Fibroblast of peridontal ligament (primary cell): ENCODE data around the gene LGR4.
"Not testable (repeated sequence)": the region's sequence is repeated elsewhere in the genome, so short reads cannot be mapped to it uniquely, and the experiment has no call there.

Source experiments
- DNase-seq: peaks from one replicate; pipeline ENCODE4 v3.0.0-alpha.2; 2010; ENCODE audit errors: extremely low read depth

LGR4 gene

DNA sequence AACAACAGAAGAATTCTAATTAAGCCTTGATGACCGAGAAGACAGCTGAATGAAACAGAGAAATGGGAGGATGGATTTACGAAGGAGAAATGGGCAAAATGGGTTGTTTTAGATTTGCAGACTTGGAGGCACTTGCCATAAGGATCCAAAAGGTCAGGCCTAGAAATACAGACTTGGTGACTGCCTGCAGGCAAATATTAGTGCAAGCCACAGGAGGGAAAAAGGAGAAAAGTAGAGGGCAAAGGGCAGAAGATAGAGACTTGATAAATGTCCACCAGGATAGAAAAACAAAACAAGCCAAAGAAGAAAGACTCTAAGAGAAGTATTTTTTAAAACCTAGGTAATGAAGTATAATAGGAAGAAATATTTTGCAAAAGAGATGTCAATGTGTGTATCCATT is 122.7 kb downstream of the LGR4 start:
- DNase-seq: no peak

DNA sequence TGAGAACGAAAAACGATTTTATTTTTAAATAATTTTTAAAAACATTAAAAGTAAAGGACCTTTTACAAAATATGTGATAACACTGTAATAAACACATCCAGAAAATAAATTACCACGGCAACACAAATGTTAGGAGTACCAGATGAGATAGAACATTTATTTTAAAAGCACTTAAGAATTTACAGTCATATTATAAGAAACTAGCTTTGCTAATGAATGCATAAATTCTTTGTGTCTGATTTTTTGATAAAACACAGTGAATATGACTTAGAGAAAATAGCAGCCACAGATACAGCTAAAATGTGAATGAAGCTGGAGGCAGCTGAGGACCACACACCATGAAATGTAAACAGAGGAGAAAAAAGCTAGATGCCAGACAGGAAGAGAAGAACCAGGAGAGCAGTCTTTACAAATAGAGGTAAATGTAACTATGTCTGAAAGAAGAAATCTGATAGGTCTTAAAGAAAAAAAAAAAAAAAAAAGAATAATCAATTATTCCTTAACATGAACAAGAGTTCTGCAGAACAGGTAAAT is 124.2 kb downstream of the LGR4 start:
- DNase-seq: no peak

DNA sequence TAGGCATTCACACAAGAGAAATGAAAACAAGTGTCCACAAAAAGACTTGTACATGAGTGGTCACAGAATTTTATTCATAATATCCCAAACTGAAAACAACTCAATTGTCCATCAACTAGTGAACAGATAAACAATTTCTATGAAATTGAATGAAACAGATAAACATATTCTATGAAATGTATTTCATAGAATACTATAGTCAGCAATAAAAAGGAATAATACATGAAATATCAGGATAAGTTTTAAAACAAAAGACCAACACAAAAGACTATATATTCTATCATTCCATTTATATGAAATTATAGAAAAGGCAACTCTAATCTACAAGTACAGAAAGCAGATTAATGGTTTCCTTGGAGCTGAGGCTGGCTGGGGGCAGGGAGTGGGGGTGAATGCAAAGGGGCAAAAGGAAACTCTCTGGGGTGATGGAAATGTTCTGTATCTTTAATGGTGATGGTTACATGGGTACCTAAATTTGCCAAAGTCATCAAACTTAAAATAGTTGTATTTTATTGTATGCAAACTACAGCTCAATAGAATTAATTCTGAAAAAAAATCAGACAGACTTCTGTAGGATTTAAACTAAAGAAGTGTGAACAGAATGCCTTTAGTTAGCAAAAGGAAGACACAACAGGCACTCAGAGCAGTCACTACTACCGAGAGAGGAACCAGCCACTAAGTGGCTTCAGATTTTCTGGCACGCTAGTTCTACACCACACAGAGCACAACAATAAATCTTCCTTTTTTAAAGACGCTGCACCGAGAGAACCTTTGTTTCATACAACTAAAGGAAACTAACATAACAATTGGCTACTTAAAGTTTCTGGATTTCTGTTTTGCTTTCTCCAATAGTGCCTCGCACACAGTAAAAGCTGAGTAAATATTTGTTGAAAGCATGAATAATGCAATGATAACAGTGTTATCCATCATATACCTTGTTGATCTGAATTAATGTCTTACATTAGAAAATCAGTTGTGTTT is 124.9 kb downstream of the LGR4 start:
- no peak for DNase-seq

DNA sequence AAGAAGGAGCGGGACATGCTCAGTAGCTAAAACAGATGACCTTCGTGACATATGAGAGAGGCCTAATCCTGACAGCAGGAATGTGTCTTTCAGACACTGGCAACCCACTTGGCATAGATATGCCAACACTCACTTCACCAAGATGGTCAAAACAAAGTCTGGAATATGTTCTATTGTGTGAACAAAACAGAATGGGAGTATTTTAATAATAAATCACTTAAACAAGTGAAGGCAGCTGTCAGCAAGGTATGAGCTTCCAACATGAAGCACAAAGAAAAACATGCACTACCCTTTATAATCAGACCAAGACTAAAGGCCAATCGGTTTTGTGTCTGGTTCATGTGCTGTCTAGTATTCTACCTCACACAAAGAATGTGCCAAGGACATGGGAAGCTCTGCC is 132.6 kb downstream of the LGR4 start:
- DNase-seq: no peak

DNA sequence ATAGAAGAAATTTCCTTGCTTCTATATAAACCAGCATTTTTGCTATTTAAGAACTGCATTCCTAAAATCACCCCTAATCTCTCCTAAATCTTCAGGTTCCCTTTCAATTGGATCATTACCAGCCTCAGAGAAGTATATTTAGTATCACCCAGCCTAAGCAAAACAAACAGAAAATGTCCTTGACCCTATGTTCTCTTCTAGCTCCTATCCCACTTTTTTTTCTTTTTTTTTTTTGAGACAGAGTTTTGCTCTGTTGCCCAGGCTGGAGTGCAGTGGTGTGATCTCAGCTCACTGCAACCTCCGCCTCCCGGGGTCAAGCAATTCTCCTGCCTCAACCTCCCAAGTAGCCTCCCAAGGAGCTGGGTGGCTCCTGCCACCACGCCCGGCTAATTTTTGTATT is 137.8 kb downstream of the LGR4 start:
- DNase-seq: not testable (repeated sequence)

DNA sequence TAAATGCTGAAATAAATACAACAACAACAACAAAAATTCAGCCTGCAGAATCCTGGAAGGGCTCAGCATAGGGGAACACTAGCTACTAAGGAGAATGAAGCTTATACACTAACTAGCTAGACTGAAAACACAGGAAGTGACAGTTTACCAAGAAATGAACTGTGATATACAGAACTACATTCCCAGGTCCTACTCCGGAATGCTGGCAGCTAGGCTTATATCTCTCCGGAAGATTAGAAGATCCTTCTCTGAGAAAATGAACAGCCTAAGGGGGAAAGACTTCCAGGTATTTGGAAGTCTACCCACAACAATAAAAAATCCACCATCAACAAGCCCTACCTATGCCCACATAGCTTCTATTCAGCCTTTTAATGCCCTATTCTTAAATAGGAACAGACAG is 140.6 kb downstream of the LGR4 start:
- DNase-seq: no peak

DNA sequence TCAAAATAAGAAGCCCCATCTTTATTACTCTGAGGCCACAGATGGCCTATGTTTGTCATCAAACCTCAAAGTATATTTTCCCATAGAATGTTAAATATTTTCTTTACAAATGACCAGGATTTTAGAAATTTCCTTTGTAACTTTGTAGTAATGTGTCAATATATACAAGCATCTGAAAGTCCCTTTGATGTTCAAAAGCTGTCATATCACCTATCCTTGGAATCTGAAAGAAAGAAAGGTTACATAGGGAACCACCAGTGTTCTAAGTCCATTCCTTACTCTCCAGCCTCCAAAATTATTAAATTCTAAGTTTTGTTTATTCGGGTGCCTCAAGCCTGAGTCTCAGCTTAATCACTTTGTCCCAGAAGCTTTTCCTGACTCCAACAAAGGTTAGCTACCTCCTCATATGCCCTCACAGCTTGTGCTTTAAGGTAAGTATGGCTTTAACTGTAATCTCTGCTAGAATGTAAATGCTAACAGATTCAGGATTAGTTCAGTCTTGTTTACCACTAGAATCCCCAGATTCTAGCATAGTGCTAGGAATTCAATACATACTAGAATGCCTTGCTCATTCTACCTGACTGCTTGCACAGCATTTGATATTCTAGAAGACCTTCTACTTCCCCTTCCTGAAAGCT is 141.8 kb downstream of the LGR4 start:
- DNase-seq: no peak

DNA sequence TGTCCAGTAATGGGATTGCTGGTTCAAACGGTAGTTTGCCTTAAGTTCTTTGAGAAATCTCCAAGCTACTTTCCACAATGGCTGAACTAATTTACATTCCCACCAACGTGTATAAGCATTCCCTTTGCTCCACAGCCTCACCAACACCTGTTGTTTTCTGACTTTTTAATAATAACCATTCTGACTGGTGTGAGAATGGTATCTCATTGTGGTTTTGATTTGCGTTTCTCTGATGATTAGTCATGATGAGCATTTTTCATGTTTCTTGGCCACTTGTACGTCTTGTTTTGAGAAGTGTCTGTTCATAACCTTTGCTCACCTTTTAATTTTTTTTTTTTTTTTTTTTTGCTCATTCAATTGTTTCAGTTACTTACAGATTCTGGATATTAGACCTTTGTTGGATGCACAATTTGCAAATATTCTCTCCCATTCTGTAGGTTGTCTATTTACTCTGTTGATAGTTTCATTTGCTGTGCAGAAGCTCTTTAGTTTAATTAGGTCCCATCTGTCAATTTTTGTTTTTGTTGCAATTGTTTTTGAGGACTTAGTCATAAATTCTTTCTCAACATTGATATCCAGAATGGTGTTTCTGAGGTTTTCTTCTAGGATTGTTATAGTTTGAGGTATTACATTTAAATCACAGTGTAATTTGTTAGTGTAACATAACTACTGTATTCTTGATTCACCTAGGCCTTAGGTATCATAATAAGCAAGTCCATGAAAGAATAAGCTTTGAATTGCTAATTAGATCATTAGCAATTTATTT is 142.5 kb downstream of the LGR4 start:
- DNase-seq: no peak

DNA sequence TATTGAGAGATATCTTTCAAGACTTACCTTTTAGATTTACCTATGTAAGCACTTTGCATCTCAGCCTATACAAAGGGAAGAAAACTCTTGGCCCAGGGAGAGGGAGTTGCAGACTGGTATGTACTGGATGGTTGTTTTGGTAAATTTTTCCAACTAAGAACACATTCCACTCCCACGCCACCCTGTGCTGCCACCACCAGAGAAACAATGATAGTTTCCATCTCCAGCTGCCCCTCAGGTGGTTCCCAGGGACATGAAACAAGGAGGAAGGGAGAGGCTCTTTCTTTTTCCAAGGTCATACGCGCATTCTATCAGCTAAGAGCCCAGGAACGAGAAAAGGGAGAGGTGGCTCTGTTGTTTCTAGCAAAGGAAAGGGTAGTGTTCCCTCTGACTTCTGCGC is 144.0 kb downstream of the LGR4 start:
- DNase-seq: no peak

DNA sequence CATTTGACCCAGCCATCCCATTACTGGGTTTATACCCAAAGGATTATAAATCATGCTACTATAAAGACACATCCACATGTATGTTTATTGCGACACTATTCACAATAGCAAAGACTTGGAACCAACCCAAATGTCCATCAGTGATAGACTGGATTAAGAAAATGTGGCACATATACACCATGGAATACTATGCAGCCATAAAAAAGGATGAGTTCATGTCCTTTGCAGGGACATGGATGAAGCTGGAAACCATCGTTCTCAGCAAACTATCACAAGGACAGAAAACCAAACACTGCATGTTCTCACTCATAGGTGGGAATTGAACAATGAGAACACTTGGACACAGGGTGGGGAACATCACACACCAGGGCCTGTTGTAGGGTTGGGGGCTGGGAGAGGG is 145.5 kb downstream of the LGR4 start:
- DNase-seq: not testable (repeated sequence)

DNA sequence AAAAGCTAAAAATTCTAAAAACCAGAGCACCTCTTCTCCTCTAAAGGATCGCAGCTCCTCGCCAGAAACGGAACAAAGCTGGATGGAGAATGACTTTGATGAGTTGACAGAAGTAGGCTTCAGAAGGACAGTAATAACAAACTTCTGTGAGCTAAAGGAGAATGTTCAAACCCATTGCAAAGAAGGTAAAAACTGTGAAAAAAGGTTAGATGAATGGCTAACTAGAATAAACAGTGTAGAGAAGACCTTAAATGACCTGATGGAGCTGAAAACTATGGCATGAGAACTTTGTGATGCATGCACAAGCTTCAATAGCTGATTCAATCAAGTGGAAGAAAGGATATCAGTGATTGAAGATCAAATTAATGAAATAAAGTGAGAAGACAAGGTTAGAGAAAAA is 150.4 kb downstream of the LGR4 start:
- not testable (repeated sequence) for DNase-seq

DNA sequence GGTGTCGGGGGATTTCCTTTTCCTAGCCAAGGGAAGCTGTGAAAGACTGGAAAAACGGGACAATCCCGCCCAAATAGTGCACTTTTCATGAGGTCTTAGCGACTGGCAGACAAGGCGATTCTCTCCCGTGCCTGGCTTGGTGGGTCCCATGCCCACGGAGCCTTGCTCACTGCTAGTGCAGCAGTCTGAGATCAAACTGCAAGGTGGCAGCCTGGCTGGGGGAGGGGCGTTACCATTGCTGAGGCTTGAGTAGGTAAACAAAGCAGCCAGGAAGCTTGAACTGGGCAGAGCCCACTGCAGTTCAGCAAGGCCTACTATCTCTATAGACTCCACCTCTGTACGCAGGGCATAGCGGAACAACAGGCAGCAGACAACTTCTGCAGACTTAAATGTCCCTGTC is 151.2 kb downstream of the LGR4 start:
- not testable (repeated sequence) for DNase-seq

DNA sequence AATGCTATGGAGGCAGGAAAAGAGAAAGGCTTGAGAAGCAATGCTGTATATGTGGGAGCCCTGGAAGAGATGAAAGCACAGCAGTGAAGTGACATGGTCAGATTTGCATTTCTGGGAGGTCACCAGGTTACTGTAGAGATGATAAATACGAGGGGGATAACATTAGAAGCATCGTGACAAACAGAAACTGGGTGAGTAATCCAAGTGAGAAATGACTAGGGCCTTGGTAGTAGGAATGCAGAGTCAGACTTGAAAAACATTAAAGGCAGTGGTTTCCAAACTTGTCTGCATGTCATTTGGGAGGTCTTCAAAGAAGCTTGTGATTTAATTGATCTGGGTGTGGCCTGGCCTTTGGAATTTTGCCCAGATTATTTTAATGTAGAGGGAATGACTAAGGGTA is 153.5 kb downstream of the LGR4 start:
- DNase-seq: peak; percentile 71

DNA sequence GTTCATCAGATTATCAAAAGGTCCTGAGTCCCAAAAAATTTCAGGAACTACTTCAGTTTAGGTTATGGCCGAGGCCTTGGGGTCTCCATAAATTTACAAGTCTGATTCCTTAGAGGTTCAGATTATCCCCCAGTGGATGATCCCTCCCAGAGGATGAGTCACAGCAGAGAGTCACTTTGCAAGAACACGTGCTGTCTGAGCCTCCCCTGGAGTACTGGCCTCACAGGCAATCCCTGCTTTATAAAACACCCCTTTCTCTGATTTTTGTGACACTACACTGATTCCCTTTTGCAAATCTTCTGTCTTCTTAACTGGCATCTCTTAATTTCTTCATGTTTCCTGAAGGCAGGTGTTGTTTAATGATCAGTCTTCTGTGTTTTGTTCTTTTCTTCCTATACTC is 154.8 kb downstream of the LGR4 start:
- peak; percentile 54 for DNase-seq
